IMR-90 (cell line): ENCODE measurements around the gene TUBB4A. TPM values are rescaled to one million over a fixed set of nuclear protein-coding genes. Genes with fewer than 3 reads are reported as not detected.

ENCODE experiments used
- ATAC-seq: fragments of 200-7000 bp; cut with Tn5 transposase; 2 replicates; pipeline ENCODE4 v1.9.1; 2020; ENCODE audit warnings: low read depth, mild to moderate bottlenecking, moderate library complexity
- BruUV-seq: library from RNA; stranded (reverse); fragments of 400-500 nt; replicated peaks from 2 replicates; lab custom pipeline; 2021; lab: Mats Ljungman, UMichigan
- CTCF ChIA-PET: fragments of 300-600 bp; formaldehyde crosslinking; extraction: SDS; loops from one replicate; lab custom pipeline; 2021; ENCODE audit warnings: antibody characterized with exemption; lab: Yijun Ruan, JAX
- POLR2A ChIA-PET: fragments of 300-600 bp; sonication (Branson Sonifier 250); formaldehyde crosslinking; loops from one replicate; lab custom pipeline; 2022; ENCODE audit warnings: antibody characterized with exemption; ENCODE audit not compliant: unreplicated experiment; lab: Charles Lee
- DNase-seq: peaks from one replicate; pipeline ENCODE4 v3.0.0; 2013
- H2AFZ ChIP-seq: replicated peaks from 2 replicates; pipeline ENCODE3; 2013; ENCODE audit warnings: low read length, mild to moderate bottlenecking; ENCODE audit not compliant: poor library complexity
- H2AK5ac ChIP-seq: 2 replicates; pipeline ENCODE4 v1.6.1; 2013; ENCODE audit warnings: low read depth, low read length, inconsistent platforms
- H2AK9ac ChIP-seq: replicated peaks from 2 replicates; pipeline ENCODE3; 2013; ENCODE audit warnings: mild to moderate bottlenecking, low read depth, low read length, moderate library complexity; ENCODE audit not compliant: poor library complexity
- H2BK120ac ChIP-seq: 2 replicates; pipeline ENCODE4 v1.6.1; 2013; ENCODE audit warnings: low read depth, low read length, inconsistent platforms
- H2BK15ac ChIP-seq: 3 replicates; pipeline ENCODE4 v1.6.1; 2013; ENCODE audit warnings: low read depth, low read length, inconsistent platforms
- H2BK20ac ChIP-seq: 2 replicates; pipeline ENCODE4 v1.6.1; 2013; ENCODE audit warnings: low read depth, mild to moderate bottlenecking, inconsistent platforms, low read length, moderate library complexity
- H2BK5ac ChIP-seq: 2 replicates; pipeline ENCODE4 v1.6.1; 2013; ENCODE audit warnings: mild to moderate bottlenecking, low read depth, low read length, inconsistent platforms; ENCODE audit not compliant: poor library complexity, severe bottlenecking
- H3K14ac ChIP-seq: replicated peaks from 2 replicates; pipeline ENCODE4 v1.6.1; 2013; ENCODE audit warnings: low read depth, low read length, inconsistent platforms
- H3K18ac ChIP-seq: 2 replicates; pipeline ENCODE4 v1.6.1; 2013; ENCODE audit warnings: low read depth, low read length, control low read depth
- H3K23ac ChIP-seq: 2 replicates; pipeline ENCODE4 v1.6.1; 2013; ENCODE audit warnings: low read depth, low read length, inconsistent platforms
- H3K27ac ChIP-seq: 2 replicates; pipeline ENCODE4 v1.5.1; 2013; ENCODE audit warnings: mild to moderate bottlenecking, control low read depth, low read length; ENCODE audit not compliant: insufficient read depth
- H3K27me3 ChIP-seq: 2 replicates; pipeline ENCODE4 v1.6.1; 2013; ENCODE audit warnings: low read length; ENCODE audit not compliant: control insufficient read depth, insufficient read depth
- H3K36me3 ChIP-seq: 2 replicates; pipeline ENCODE4 v1.6.1; 2013; ENCODE audit warnings: low read length, mixed read lengths; ENCODE audit not compliant: control insufficient read depth, insufficient read depth
- H3K4ac ChIP-seq: 2 replicates; pipeline ENCODE4 v1.6.1; 2013; ENCODE audit warnings: low read depth, low read length, inconsistent platforms
- H3K4me1 ChIP-seq: 2 replicates; pipeline ENCODE4 v1.6.1; 2013; ENCODE audit warnings: low read length, mixed read lengths; ENCODE audit not compliant: control insufficient read depth, insufficient read depth
- H3K4me2 ChIP-seq: 2 replicates; pipeline ENCODE4 v1.6.1; 2013; ENCODE audit warnings: low read depth, mild to moderate bottlenecking, control low read depth, low read length, moderate library complexity
- H3K4me3 ChIP-seq: 2 replicates; pipeline ENCODE4 v1.5.1; 2013; ENCODE audit warnings: low read depth, mild to moderate bottlenecking, control low read depth, low read length, moderate library complexity; ENCODE audit not compliant: insufficient read depth
- H3K56ac ChIP-seq: 2 replicates; pipeline ENCODE4 v1.6.1; 2013; ENCODE audit warnings: low read length, inconsistent platforms; ENCODE audit not compliant: insufficient read depth; ENCODE audit errors: extremely low read depth
- H3K79me1 ChIP-seq, 2 experiments: 2 replicates each; pipeline ENCODE4 v1.6.1; 2013; ENCODE audit warnings: low read length in 2 of 2, inconsistent platforms in 1 of 2, low read depth in 1 of 2
- H3K9ac ChIP-seq: 2 replicates; pipeline ENCODE4 v1.6.1; 2013; ENCODE audit warnings: low read depth, low read length, control low read depth
- H3K9me1 ChIP-seq: 2 replicates; pipeline ENCODE4 v1.6.1; 2013; ENCODE audit warnings: low read length, inconsistent platforms; ENCODE audit not compliant: insufficient read depth
- H3K9me3 ChIP-seq: 2 replicates; pipeline ENCODE4 v1.6.1; 2013; ENCODE audit warnings: low read length; ENCODE audit not compliant: control insufficient read depth, insufficient read depth
- H4K20me1 ChIP-seq: 2 replicates; pipeline ENCODE4 v1.6.1; 2013; ENCODE audit warnings: low read length, inconsistent platforms; ENCODE audit not compliant: insufficient read depth
- H4K5ac ChIP-seq: 2 replicates; pipeline ENCODE4 v1.6.1; 2013; ENCODE audit warnings: mild to moderate bottlenecking, low read depth, low read length, control low read depth
- H4K8ac ChIP-seq, 2 experiments: 2 replicates each; pipeline ENCODE4 v1.6.1; 2013; ENCODE audit warnings: low read depth in 2 of 2, low read length in 2 of 2, control low read depth in 1 of 2, inconsistent platforms in 1 of 2
- H4K91ac ChIP-seq: 2 replicates; pipeline ENCODE4 v1.6.1; 2013; ENCODE audit warnings: low read depth, low read length, inconsistent platforms; ENCODE audit not compliant: insufficient read depth
- BHLHE40 ChIP-seq: fragments of 150-350 bp; IDR thresholded peaks from 2 replicates; pipeline ENCODE4 v1.6.1; 2016; ENCODE audit warnings: mild to moderate bottlenecking, low read depth, low read length
- CEBPB ChIP-seq: IDR thresholded peaks from 2 replicates; pipeline ENCODE4 v1.6.1; 2012; ENCODE audit warnings: low read depth, low read length, improper control_type of control experiment
- CHD1 ChIP-seq: IDR thresholded peaks from 2 replicates; pipeline ENCODE4 v1.6.1; 2012; ENCODE audit warnings: low read depth, low read length, improper control_type of control experiment
- CTCF ChIP-seq: conservative IDR thresholded peaks from 2 replicates; pipeline ENCODE4 v1.5.1; 2012; ENCODE audit warnings: mild to moderate bottlenecking, low read depth, low read length, improper control_type of control experiment
- FOS ChIP-seq: fragments of 150-350 bp; IDR thresholded peaks from 2 replicates; pipeline ENCODE4 v1.6.1; 2016; ENCODE audit warnings: low read depth, low read length
- MAFK ChIP-seq: IDR thresholded peaks from 2 replicates; pipeline ENCODE4 v1.6.1; 2012; ENCODE audit warnings: low read depth, low read length, improper control_type of control experiment
- MAZ ChIP-seq: IDR thresholded peaks from 2 replicates; pipeline ENCODE4 v1.6.1; 2012; ENCODE audit warnings: low read depth, mild to moderate bottlenecking, low read length, improper control_type of control experiment, moderate library complexity, borderline replicate concordance
- MXI1 ChIP-seq: IDR thresholded peaks from 2 replicates; pipeline ENCODE4 v1.6.1; 2012; ENCODE audit warnings: low read depth, mild to moderate bottlenecking, low read length, moderate library complexity, borderline replicate concordance
- NFE2L2 ChIP-seq: fragments of 150-350 bp; IDR thresholded peaks from 2 replicates; pipeline ENCODE4 v1.6.1; 2016; ENCODE audit warnings: low read depth, mild to moderate bottlenecking, low read length
- POLR2A ChIP-seq: IDR thresholded peaks from 2 replicates; pipeline ENCODE4 v1.6.1; 2012; ENCODE audit warnings: mild to moderate bottlenecking, low read depth, low read length
- RAD21 ChIP-seq: IDR thresholded peaks from 2 replicates; pipeline ENCODE4 v1.6.1; 2012; ENCODE audit warnings: low read length, improper control_type of control experiment
- RCOR1 ChIP-seq: IDR thresholded peaks from 2 replicates; pipeline ENCODE4 v1.6.1; 2012; ENCODE audit warnings: mild to moderate bottlenecking, low read length, improper control_type of control experiment; ENCODE audit not compliant: insufficient replicate concordance
- RFX5 ChIP-seq: IDR thresholded peaks from 2 replicates; pipeline ENCODE4 v1.8.0; 2012; ENCODE audit warnings: low read depth, mild to moderate bottlenecking, low read length, moderate library complexity
- SMC3 ChIP-seq: fragments of 150-350 bp; IDR thresholded peaks from 2 replicates; pipeline ENCODE4 v1.6.1; 2016; ENCODE audit warnings: low read depth, mild to moderate bottlenecking, antibody characterized with exemption, low read length, moderate library complexity
- USF2 ChIP-seq: fragments of 150-350 bp; IDR thresholded peaks from 2 replicates; pipeline ENCODE4 v1.6.1; 2017; ENCODE audit warnings: mild to moderate bottlenecking, antibody characterized with exemption, low read length, low read depth
- WGBS, 2 experiments: methylation state at CpG; one replicate each; pipeline versions ENCODE4 v1.1.5 to v1.1.7; 2013; ENCODE audit warnings: missing lambda C conversion rate in 2 of 2; ENCODE audit not compliant: insufficient read length in 1 of 2; ENCODE audit errors: extremely low coverage in 2 of 2; 5-methylcytosine and 5-hydroxymethylcytosine counted together
- dilution Hi-C: fragments of 300-500 bp; cut with HindIII; formaldehyde crosslinking; loops from one replicate; pipeline ENCODE4 v1.14.3; 2018; ENCODE audit warnings: low sequenced_read_pairs; ENCODE audit not compliant: unreplicated experiment
- in situ Hi-C: fragments of 300-500 bp; cut with MboI; formaldehyde crosslinking; loops from 3 replicates; pipeline ENCODE4 v1.14.3; 2019; ENCODE audit warnings: low sequenced_read_pairs, inconsistent platforms, mixed read lengths
- intact Hi-C: fragments of 100-400 bp; cut with micrococcal nuclease; formaldehyde crosslinking; loops from 2 replicates; pipeline ENCODE4 v1.10.0; 2022
- polyA plus RNA-seq, 3 experiments: library from polyadenylated mRNA; depleted of rRNA; stranded (reverse); fragments of >200 nt; gene quantifications; 2 replicates each; pipeline ENCODE4 v1.2.3, GENCODE V29; 2012; ENCODE audit warnings: low replicate concordance in 1 of 3
- total RNA-seq: library from RNA; depleted of rRNA; stranded (reverse); fragments of >200 nt; gene quantifications from 2 replicates; pipeline ENCODE4 v1.2.3, GENCODE V29; 2012
- TF ChIP-seq, protein P1 (sequence below): fragments of 150-350 bp; IDR thresholded peaks from 2 replicates; pipeline ENCODE4 v1.6.1; 2016; ENCODE audit warnings: low read depth, mild to moderate bottlenecking, low read length, moderate library complexity, borderline replicate concordance

Gene TUBB4A
- total and polyA plus RNA-seq, 2 of the 4 experiments (the other 2 are of a cell fraction): not detected

DNA sequence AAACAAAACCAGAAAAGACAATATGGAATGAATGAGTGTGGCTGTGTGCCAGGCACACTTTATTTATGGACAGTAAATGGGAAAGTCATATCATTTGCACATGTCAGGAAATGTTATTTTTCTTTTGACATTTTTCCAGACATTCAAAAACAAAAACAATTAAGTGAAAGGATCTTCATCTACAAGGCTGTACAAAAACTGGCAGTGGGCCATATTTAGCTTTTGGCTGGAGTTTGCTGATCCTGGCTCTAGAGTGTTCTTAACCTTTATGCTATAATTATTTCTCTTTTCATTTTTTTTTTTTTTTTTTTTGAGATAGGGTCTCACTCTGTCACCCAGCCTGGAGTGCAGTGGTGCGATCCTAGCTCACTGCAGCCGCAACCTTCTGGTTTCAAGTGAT is 22.2 kb upstream of the TUBB4A start:
- Histone ChIP-seq H3K4me3 (no peak overlapping the region), H3K18ac (no peak overlapping the region), H2AK9ac (no peak overlapping the region), H3K9ac (no peak overlapping the region), H4K5ac (no peak overlapping the region), H3K27me3 (no peaks in the 10 kb centered on the region), H2BK15ac (no peak overlapping the region), H2AK5ac (no peak overlapping the region), H3K27ac (no peak overlapping the region), H4K91ac (no peak overlapping the region), H3K14ac (no peak overlapping the region), H3K36me3 (no peaks in the 10 kb centered on the region), H3K9me1 (no peaks in the 10 kb centered on the region), H3K4me2 (no peak overlapping the region), H3K23ac (no peak overlapping the region), H2BK120ac (no peak overlapping the region), H4K8ac (no peak overlapping the region), H3K56ac (no peak overlapping the region), H2AFZ (no peak overlapping the region), H3K4ac (no peak overlapping the region), H3K4me1 (no peaks in the 10 kb centered on the region), H2BK20ac (no peak overlapping the region), H3K79me1 (no peaks in the 10 kb centered on the region), H2BK5ac (no peak overlapping the region), H3K9me3 (no peaks in the 10 kb centered on the region), H4K20me1 (no peaks in the 10 kb centered on the region)
- in situ Hi-C loops: no loop called here
- WGBS, 2 experiments: no CpG with 5 or more reads among the region's 2 CpGs
- no peak for ATAC-seq
- dilution Hi-C loops: no loop called here
- POLR2A ChIA-PET: no interaction called here
- BruUV-seq: no TSS peak
- intact Hi-C loops: no loop called here
- TF ChIP-seq RCOR1: no peak
- no peak for TF ChIP-seq CEBPB
- no peak for TF ChIP-seq RFX5
- no peak for TF ChIP-seq CHD1
- TF ChIP-seq NFE2L2: no peak
- no peak for TF ChIP-seq USF2
- no peak for TF ChIP-seq POLR2A
- TF ChIP-seq, protein P1, sequence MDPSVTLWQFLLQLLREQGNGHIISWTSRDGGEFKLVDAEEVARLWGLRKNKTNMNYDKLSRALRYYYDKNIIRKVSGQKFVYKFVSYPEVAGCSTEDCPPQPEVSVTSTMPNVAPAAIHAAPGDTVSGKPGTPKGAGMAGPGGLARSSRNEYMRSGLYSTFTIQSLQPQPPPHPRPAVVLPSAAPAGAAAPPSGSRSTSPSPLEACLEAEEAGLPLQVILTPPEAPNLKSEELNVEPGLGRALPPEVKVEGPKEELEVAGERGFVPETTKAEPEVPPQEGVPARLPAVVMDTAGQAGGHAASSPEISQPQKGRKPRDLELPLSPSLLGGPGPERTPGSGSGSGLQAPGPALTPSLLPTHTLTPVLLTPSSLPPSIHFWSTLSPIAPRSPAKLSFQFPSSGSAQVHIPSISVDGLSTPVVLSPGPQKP: no peak
- no peak for TF ChIP-seq FOS
- TF ChIP-seq MXI1: no peak
- TF ChIP-seq BHLHE40: no peak
- no peak for TF ChIP-seq MAFK
- no peak for TF ChIP-seq SMC3
- TF ChIP-seq RAD21: no peak
- TF ChIP-seq MAZ: no peak
- no peak for TF ChIP-seq CTCF
- no peak for DNase-seq
- CTCF ChIA-PET: no interaction called here
